Glutamatergic neuron (in vitro differentiated cells): Measurements from ENCODE around the gene CYTH2. TPM values are rescaled to one million over a fixed set of nuclear protein-coding genes. Genes with fewer than 3 reads are reported as not detected.
"Not testable (repeated sequence)": the region's sequence is repeated elsewhere in the genome, so short reads cannot be mapped to it uniquely, and the experiment has no call there.

ENCODE experiments used
- DNase-seq: peaks from one replicate; pipeline ENCODE4 v3.0.0; 2022
- H3K27ac Mint-ChIP-seq: one replicate; pipeline ENCODE4 v1.8.0; 2020; ENCODE audit warnings: mild to moderate bottlenecking, mixed read lengths, inconsistent platforms; ENCODE audit not compliant: unreplicated experiment
- H3K27me3 Mint-ChIP-seq: one replicate; pipeline ENCODE4 v1.8.0; 2020; ENCODE audit warnings: mild to moderate bottlenecking, moderate library complexity, mixed read lengths, inconsistent platforms; ENCODE audit not compliant: unreplicated experiment
- H3K36me3 Mint-ChIP-seq: one replicate; pipeline ENCODE4 v1.8.0; 2020; ENCODE audit warnings: mild to moderate bottlenecking, mixed read lengths, inconsistent platforms; ENCODE audit not compliant: unreplicated experiment
- H3K4me1 Mint-ChIP-seq: one replicate; pipeline ENCODE4 v1.8.0; 2020; ENCODE audit warnings: mild to moderate bottlenecking, low read depth, mixed read lengths, inconsistent platforms; ENCODE audit not compliant: unreplicated experiment
- H3K4me3 Mint-ChIP-seq: one replicate; pipeline ENCODE4 v1.8.0; 2020; ENCODE audit warnings: mild to moderate bottlenecking, mixed read lengths, inconsistent platforms; ENCODE audit not compliant: unreplicated experiment
- H3K9me3 Mint-ChIP-seq: one replicate; pipeline ENCODE4 v1.8.0; 2020; ENCODE audit warnings: mild to moderate bottlenecking, moderate library complexity, mixed read lengths, inconsistent platforms; ENCODE audit not compliant: unreplicated experiment
- total RNA-seq: library from RNA; stranded (reverse); fragmentation: NEBNext Ultra II Directional; extraction: Animal tissue kit (Norgen Biotek cat#: 25700); gene quantifications from one replicate; pipeline ENCODE4 v1.2.1, GENCODE V29; 2021; ENCODE audit not compliant: unreplicated experiment
- TF ChIP-seq, protein P1 (sequence below): fragments of 200-600 bp; sonication (generic); IDR thresholded peaks from one replicate; pipeline ENCODE4 v1.5.0; 2021; ENCODE audit not compliant: partially characterized antibody, unreplicated experiment

CYTH2 gene
- total RNA-seq, 1 donor from 2014 or later, result 233 TPM

DNA sequence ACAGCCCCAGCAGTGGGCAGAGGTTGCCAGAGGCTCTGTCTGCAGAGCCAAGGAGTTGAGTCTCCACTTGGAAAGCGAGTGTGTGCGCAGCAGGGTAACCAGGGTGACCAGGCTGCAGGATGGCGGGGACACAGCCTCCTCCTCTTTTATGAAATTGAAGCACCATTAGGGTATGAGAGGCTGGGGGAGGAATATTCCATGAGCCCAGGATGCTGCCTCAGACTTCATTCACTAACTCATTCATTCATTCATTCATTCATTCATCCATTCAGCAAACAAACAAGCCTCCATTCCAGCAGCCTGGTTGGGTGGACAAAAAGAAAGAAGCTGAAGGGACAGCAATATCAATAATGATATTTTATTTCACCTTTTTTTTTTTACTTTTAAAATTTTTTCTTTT, 49.0 kb downstream of the CYTH2 start:
- no peak overlapping the region for H3K27ac Mint-ChIP-seq

DNA sequence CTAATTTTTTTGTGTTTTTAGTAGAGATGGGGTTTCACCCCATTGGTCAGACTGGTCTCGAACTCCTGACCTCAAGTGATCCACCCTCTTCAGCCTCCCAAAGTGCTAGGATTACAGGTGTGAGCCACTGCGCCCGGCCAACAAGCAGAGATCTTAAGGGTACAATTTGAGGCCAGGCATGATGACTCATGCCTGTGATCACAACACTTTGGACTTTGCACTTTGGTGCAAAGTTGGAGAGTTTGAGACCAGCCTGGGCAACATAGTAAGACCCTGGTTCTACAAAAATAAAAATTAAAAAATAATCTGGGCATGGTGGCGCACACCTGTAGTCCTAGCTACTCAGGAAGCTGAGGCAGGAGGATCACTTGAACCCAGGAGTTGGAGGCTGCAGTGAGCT, 50.3 kb downstream of the CYTH2 start:
- DNase-seq, H3K9me3 Mint-ChIP-seq, H3K4me3 Mint-ChIP-seq, H3K27me3 Mint-ChIP-seq, H3K4me1 Mint-ChIP-seq, H3K27ac Mint-ChIP-seq, H3K36me3 Mint-ChIP-seq: not testable (repeated sequence)

More for the DNA sequence above, 49.0 kb downstream of the CYTH2 start:
- DNase-seq, result no peak
- H3K9me3 Mint-ChIP-seq, result peaks cover 5% of the 10 kb centered on the region
- H3K4me3 Mint-ChIP-seq, result no peak overlapping the region
- no peaks in the 10 kb centered on the region for H3K4me1 Mint-ChIP-seq
- H3K27me3 Mint-ChIP-seq, result peaks cover 4% of the 10 kb centered on the region
- H3K36me3 Mint-ChIP-seq, result no peaks in the 10 kb centered on the region
- TF ChIP-seq, protein P1, sequence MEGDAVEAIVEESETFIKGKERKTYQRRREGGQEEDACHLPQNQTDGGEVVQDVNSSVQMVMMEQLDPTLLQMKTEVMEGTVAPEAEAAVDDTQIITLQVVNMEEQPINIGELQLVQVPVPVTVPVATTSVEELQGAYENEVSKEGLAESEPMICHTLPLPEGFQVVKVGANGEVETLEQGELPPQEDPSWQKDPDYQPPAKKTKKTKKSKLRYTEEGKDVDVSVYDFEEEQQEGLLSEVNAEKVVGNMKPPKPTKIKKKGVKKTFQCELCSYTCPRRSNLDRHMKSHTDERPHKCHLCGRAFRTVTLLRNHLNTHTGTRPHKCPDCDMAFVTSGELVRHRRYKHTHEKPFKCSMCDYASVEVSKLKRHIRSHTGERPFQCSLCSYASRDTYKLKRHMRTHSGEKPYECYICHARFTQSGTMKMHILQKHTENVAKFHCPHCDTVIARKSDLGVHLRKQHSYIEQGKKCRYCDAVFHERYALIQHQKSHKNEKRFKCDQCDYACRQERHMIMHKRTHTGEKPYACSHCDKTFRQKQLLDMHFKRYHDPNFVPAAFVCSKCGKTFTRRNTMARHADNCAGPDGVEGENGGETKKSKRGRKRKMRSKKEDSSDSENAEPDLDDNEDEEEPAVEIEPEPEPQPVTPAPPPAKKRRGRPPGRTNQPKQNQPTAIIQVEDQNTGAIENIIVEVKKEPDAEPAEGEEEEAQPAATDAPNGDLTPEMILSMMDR, result no peak

DNA sequence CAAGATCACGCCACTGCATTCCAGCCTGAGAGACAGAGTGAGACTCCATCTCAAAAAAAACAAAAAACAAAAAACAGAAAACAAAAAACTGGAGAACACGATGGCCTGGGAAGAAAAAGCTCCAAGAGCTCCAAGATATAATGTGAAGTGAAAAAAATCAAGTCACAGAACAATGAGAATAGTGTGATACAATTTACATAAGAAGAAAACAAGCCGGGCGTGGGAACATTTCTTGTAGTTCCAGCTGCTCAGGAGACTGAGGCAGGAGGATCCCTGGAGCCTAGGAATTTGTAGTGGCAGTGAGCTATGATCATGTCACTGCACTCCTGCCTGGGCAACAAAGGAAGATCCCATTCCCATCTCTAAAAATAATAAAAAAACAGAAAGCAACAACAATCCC, 51.0 kb downstream of the CYTH2 start:
- DNase-seq, result no peak
- no peak overlapping the region for H3K4me3 Mint-ChIP-seq
- H3K36me3 Mint-ChIP-seq, result peaks cover 5% of the 10 kb centered on the region
- peaks cover 2% of the 10 kb centered on the region for H3K9me3 Mint-ChIP-seq
- H3K4me1 Mint-ChIP-seq, result no peaks in the 10 kb centered on the region
- no peak overlapping the region for H3K27ac Mint-ChIP-seq
- peaks cover 4% of the 10 kb centered on the region for H3K27me3 Mint-ChIP-seq
- TF ChIP-seq, protein P1, result no peak

DNA sequence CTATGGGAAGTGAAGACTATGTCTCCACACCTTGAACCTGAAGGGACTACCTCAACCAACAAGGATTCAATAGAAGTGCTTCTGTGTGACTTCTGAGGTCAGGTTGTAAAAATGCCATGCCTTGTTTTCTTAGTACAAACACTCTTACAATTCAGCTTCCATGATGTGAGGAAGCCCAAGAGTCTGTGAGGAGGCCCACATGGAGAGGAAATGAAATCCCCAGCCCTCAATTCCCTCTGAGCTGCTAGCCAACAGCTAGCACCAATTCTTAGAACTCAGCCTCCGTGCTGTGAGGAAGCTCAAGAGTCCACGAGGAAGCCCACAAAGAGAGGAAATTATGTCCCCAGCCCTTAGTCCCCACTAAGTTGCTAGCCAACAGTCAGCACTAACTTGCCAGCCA, 55.1 kb downstream of the CYTH2 start:
- Mint-ChIP-seq H3K27me3 (peaks cover 3% of the 10 kb centered on the region), H3K27ac (no peak overlapping the region), H3K36me3 (peaks cover 7% of the 10 kb centered on the region), H3K9me3 (peaks cover 4% of the 10 kb centered on the region), H3K4me3 (no peak overlapping the region), H3K4me1 (no peaks in the 10 kb centered on the region)
- DNase-seq, result no peak
- TF ChIP-seq, protein P1, result no peak

DNA sequence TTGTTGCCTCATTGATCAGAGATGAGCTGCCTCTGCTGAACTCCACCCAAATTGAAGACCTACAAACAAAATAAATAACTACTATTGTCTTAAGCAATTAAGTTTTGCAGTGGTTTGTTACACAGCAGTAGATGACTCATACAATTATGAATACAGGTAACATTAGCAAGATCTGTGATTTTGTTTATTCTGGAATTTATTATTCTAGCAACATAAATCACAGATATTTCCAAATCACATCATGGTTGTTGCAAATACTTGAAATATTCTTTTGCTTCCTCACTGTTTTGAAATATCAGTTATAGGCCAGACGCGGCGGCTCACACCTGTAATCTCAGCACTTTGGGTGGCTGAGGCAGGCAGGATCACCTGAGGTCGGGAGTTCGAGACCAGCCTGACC, 55.6 kb downstream of the CYTH2 start:
- Mint-ChIP-seq H3K27ac (no peak overlapping the region), H3K27me3 (peaks cover 3% of the 10 kb centered on the region), H3K9me3 (peaks cover 4% of the 10 kb centered on the region), H3K36me3 (peaks cover 8% of the 10 kb centered on the region), H3K4me3 (no peak overlapping the region), H3K4me1 (no peaks in the 10 kb centered on the region)
- TF ChIP-seq, protein P1, result no peak
- DNase-seq, result no peak

DNA sequence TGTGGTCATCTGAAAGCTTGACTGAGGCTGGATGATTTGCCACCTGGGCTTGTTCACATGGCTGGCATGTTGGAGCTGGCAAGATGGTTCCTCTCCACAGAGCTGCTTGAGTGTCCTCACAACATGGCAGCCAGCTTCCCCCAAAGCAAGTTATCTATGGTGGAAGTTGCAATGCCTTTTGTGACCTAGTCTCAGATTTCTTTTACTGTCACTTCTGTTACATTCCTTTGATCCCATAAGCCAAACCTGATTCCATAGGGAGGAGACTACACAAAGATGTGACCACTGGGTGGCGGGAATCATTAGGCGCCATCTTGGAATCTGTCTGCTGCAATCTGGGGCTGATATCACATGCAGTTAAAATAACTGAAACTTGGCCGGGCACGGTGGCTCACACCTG, 60.0 kb downstream of the CYTH2 start:
- no peak overlapping the region for H3K27ac Mint-ChIP-seq
- peaks cover 5% of the 10 kb centered on the region for H3K36me3 Mint-ChIP-seq
- peaks cover 2% of the 10 kb centered on the region for H3K9me3 Mint-ChIP-seq
- no peak for DNase-seq
- TF ChIP-seq, protein P1, result no peak
- H3K4me3 Mint-ChIP-seq, result no peak overlapping the region
- H3K4me1 Mint-ChIP-seq, result peaks cover 5% of the 10 kb centered on the region
- peaks cover 3% of the 10 kb centered on the region for H3K27me3 Mint-ChIP-seq
